HS-5 (cell line): ENCODE results near the gene FER1L5.

Source experiments
- DNase-seq: peaks from one replicate; pipeline ENCODE4 v3.0.0-alpha.2; 2012; ENCODE audit warnings: low read depth

The FER1L5 gene

GRCh38 chr2:96695602-96696001, 53.0 kb downstream of the FER1L5 start:
- no peak for DNase-seq

- DNase-seq, result no peak
Observed at GRCh38 chr2:96697476-96697875, 54.9 kb downstream of the FER1L5 start.

GRCh38 chr2:96698221-96698861, 55.8 kb downstream of the FER1L5 start:
- no peak for DNase-seq

GRCh38 chr2:96699021-96699420, 56.5 kb downstream of the FER1L5 start:
- DNase-seq, result no peak

GRCh38 chr2:96699621-96700020, 57.1 kb downstream of the FER1L5 start:
- no peak for DNase-seq

GRCh38 chr2:96700086-96700485, 57.5 kb downstream of the FER1L5 start:
- no peak for DNase-seq

GRCh38 chr2:96701636-96702035, 59.1 kb downstream of the FER1L5 start:
- DNase-seq, result no peak

- no peak for DNase-seq
Observed at GRCh38 chr2:96702098-96702785, 59.7 kb downstream of the FER1L5 start.

- no peak for DNase-seq
Observed at GRCh38 chr2:96703021-96703751, 60.6 kb downstream of the FER1L5 start.

GRCh38 chr2:96710985-96711384, 68.4 kb downstream of the FER1L5 start:
- no peak for DNase-seq

GRCh38 chr2:96715658-96716057, 73.1 kb downstream of the FER1L5 start:
- no peak for DNase-seq

GRCh38 chr2:96716388-96716787, 73.8 kb downstream of the FER1L5 start:
- DNase-seq, result no peak

- no peak for DNase-seq
Observed at GRCh38 chr2:96726131-96726530, 83.6 kb downstream of the FER1L5 start.

- no peak for DNase-seq
Observed at GRCh38 chr2:96727431-96727830, 84.9 kb downstream of the FER1L5 start.

GRCh38 chr2:96729748-96730147, 87.2 kb downstream of the FER1L5 start:
- no peak for DNase-seq

- DNase-seq, result peak; percentile 37
Observed at GRCh38 chr2:96730212-96730611, 87.6 kb downstream of the FER1L5 start.

- no peak for DNase-seq
Observed at GRCh38 chr2:96733931-96734330, 91.4 kb downstream of the FER1L5 start.

GRCh38 chr2:96734880-96735583, 92.5 kb downstream of the FER1L5 start:
- DNase-seq, result no peak

GRCh38 chr2:96737251-96737650, 94.7 kb downstream of the FER1L5 start:
- DNase-seq, result no peak

GRCh38 chr2:96737831-96738230, 95.3 kb downstream of the FER1L5 start:
- DNase-seq, result no peak

- no peak for DNase-seq
Observed at GRCh38 chr2:96739076-96739632, 96.6 kb downstream of the FER1L5 start.
